Measurements from ENCODE around the gene EFNA4. TPM values are rescaled to one million over a fixed set of nuclear protein-coding genes. Genes with fewer than 3 reads are reported as not detected.

EFNA4 gene
- total RNA-seq, 1 donor from 2014 or later, result 8.9 TPM

DNA sequence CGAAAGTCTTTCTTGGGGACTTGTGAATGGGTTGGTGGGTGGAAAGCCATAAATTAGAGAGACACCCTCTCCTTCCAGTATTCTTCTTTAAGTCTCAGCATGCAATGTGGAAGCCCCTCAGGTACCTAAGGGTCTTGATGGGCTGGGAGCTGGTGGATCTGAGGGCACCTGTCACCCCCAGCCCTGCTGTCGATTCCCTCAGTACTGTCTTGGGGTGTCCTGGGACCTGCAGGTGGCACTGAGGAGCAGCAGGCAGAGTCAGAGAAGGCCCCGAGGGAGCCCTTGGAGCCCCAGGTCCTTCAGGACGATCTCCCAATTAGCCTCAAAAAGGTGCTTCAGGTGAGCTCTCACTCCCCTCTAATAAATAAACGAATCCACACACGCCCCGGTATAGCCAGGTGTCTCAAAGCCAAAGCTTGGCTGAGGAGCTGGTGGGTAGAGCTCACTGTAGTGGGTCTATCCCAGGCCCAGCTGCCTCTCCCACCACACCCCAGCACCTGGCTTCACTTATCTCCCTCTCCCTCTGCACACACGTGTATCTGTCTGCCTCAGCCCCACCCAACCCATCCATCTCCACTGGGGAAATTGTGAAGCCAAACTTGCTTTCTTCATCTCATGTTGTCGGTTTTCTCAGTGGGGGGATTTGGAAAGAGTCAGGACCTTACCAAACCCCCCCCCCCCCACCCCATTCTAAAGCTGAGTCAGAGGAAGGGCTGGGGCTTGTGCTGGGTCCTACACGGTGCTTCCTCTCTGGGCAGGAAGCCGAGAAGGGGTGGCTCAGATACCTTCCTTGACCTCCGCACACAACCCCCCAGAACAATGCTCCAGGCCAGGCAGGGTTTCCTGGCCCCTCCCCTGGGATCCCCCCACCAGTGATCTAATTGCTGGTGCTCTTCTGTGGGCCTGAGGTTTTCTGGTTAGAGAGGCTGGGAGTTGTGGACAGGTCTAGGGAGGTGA, 10.8 kb upstream of the EFNA4 start:
- peak; percentile 56 for TF ChIP-seq CTCF (IDR thresholded peaks at IDR 0.05)
- Mint-ChIP-seq H3K9me3 (ENCODE audit: low read depth) (no peaks in the 10 kb centered on the region), H3K36me3 (ENCODE audit: low read depth) (peaks cover 8% of the 10 kb centered on the region), H3K4me3 (ENCODE audit: unreplicated experiment) (peak overlapping the region; percentile 79), H3K4me1 (ENCODE audit: low read depth) (peaks cover 27% of the 10 kb centered on the region), H3K27me3 (ENCODE audit: low read depth) (no peaks in the 10 kb centered on the region), H3K27ac (ENCODE audit: unreplicated experiment) (peak overlapping the region; percentile 68)
- DNase-seq (ENCODE audit: low spot score), result no peak

GRCh38 chr1:155053531-155054105, 9.9 kb upstream of the EFNA4 start:
- no peak overlapping the region for H3K4me3 Mint-ChIP-seq (ENCODE audit: unreplicated experiment)
- H3K36me3 Mint-ChIP-seq (ENCODE audit: low read depth), result peaks cover 11% of the 10 kb centered on the region
- no peak overlapping the region for H3K27ac Mint-ChIP-seq (ENCODE audit: unreplicated experiment)
- TF ChIP-seq CTCF (IDR thresholded peaks at IDR 0.05), result no peak
- no peak for DNase-seq (ENCODE audit: low spot score)
- no peaks in the 10 kb centered on the region for H3K27me3 Mint-ChIP-seq (ENCODE audit: low read depth)
- peaks cover 27% of the 10 kb centered on the region for H3K4me1 Mint-ChIP-seq (ENCODE audit: low read depth)
- H3K9me3 Mint-ChIP-seq (ENCODE audit: low read depth), result no peaks in the 10 kb centered on the region

GRCh38 chr1:155057104-155057503, 6.4 kb upstream of the EFNA4 start:
- H3K9me3 Mint-ChIP-seq (ENCODE audit: low read depth), result no peaks in the 10 kb centered on the region
- no peak overlapping the region for H3K27ac Mint-ChIP-seq (ENCODE audit: unreplicated experiment)
- peaks cover 12% of the 10 kb centered on the region for H3K36me3 Mint-ChIP-seq (ENCODE audit: low read depth)
- DNase-seq (ENCODE audit: low spot score), result no peak
- H3K27me3 Mint-ChIP-seq (ENCODE audit: low read depth), result no peaks in the 10 kb centered on the region
- H3K4me3 Mint-ChIP-seq (ENCODE audit: unreplicated experiment), result no peak overlapping the region
- H3K4me1 Mint-ChIP-seq (ENCODE audit: low read depth), result peaks cover 14% of the 10 kb centered on the region
- TF ChIP-seq CTCF (IDR thresholded peaks at IDR 0.05), result no peak

GRCh38 chr1:155057788-155058211, 5.7 kb upstream of the EFNA4 start:
- TF ChIP-seq CTCF (IDR thresholded peaks at IDR 0.05), result no peak
- H3K4me3 Mint-ChIP-seq (ENCODE audit: unreplicated experiment), result no peak overlapping the region
- no peak overlapping the region for H3K27ac Mint-ChIP-seq (ENCODE audit: unreplicated experiment)
- H3K9me3 Mint-ChIP-seq (ENCODE audit: low read depth), result no peaks in the 10 kb centered on the region
- H3K27me3 Mint-ChIP-seq (ENCODE audit: low read depth), result no peaks in the 10 kb centered on the region
- no peak for DNase-seq (ENCODE audit: low spot score)
- H3K36me3 Mint-ChIP-seq (ENCODE audit: low read depth), result peaks cover 12% of the 10 kb centered on the region
- peaks cover 13% of the 10 kb centered on the region for H3K4me1 Mint-ChIP-seq (ENCODE audit: low read depth)

GRCh38 chr1:155060736-155061135, 2.8 kb upstream of the EFNA4 start:
- peaks cover 31% of the 10 kb centered on the region for H3K4me1 Mint-ChIP-seq (ENCODE audit: low read depth)
- no peak for DNase-seq (ENCODE audit: low spot score)
- TF ChIP-seq CTCF (IDR thresholded peaks at IDR 0.05), result no peak
- H3K27me3 Mint-ChIP-seq (ENCODE audit: low read depth), result no peaks in the 10 kb centered on the region
- no peak overlapping the region for H3K27ac Mint-ChIP-seq (ENCODE audit: unreplicated experiment)
- no peak overlapping the region for H3K4me3 Mint-ChIP-seq (ENCODE audit: unreplicated experiment)
- peaks cover 10% of the 10 kb centered on the region for H3K36me3 Mint-ChIP-seq (ENCODE audit: low read depth)
- no peaks in the 10 kb centered on the region for H3K9me3 Mint-ChIP-seq (ENCODE audit: low read depth)
